Upper lobe of right lung (tissue), 1 donor: Measurements from ENCODE around the gene ARMC6. TPM values are rescaled to one million over a fixed set of nuclear protein-coding genes. Genes with fewer than 3 reads are reported as not detected.

Source experiments
- ATAC-seq: fragments of 200-7000 bp; cut with Tn5 transposase; one replicate; pipeline ENCODE4 v1.9.1; 2020; ENCODE audit warnings: mild to moderate bottlenecking, moderate library complexity
- DNase-seq: peaks from one replicate; pipeline ENCODE4 v3.0.0-alpha.2; 2020
- H3K27ac ChIP-seq: fragments of 200-600 bp; one replicate; pipeline ENCODE4 v1.8.0; 2022
- H3K27me3 ChIP-seq: fragments of 200-600 bp; one replicate; pipeline ENCODE4 v1.8.0; 2022; ENCODE audit warnings: mild to moderate bottlenecking
- H3K36me3 ChIP-seq: fragments of 200-600 bp; one replicate; pipeline ENCODE4 v1.8.0; 2022
- H3K4me1 ChIP-seq: fragments of 200-600 bp; one replicate; pipeline ENCODE4 v1.8.0; 2022
- H3K4me3 ChIP-seq: fragments of 200-600 bp; one replicate; pipeline ENCODE4 v1.8.0; 2022; ENCODE audit warnings: mild to moderate bottlenecking
- H3K9me3 ChIP-seq: fragments of 200-600 bp; one replicate; pipeline ENCODE4 v1.8.0; 2022
- intact Hi-C: fragments of 100-400 bp; cut with DNase I; formaldehyde crosslinking; loops from one replicate; pipeline ENCODE4 v1.11.0; 2022
- total RNA-seq: library from RNA; stranded (reverse); fragmentation: NEBNext Ultra II Directional; extraction: Animal tissue kit (Norgen Biotek cat#: 25700); gene quantifications from one replicate; pipeline ENCODE4 v1.2.1, GENCODE V29; 2021
- TF ChIP-seq, protein P1 (sequence below): fragments of 200-600 bp; IDR thresholded peaks from one replicate; pipeline ENCODE4 v1.8.0; 2022; ENCODE audit warnings: antibody characterized with exemption
- donor health status: DM: no; HTN: yes; CAD: no; lungs with severe emphysema.

The ARMC6 gene
- total RNA-seq, 1 donor from 2014 or later: 21.7 TPM

DNA sequence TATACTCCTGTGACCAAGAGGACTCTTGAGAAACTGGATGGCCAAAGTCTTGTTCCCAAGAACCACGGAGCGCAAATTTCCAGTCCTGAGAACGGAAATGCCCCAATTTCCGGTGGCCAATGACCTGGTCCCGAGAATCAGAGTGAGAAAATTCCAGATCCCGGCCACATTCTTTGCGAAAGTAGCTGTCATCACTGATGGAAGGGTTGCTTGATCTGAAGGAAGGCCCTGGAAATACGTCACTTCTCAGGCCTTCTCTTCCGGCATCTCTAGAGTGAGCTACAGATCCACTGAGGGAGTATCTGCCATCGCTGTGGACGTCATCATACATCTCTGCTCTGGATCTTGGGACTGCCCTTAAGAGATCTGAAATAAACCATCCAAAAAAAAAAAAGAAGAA is 7.5 kb upstream of the ARMC6 start:
- Histone ChIP-seq H3K4me3 (no peak overlapping the region), H3K27ac (no peak overlapping the region), H3K9me3 (no peaks in the 10 kb centered on the region), H3K27me3 (no peaks in the 10 kb centered on the region), H3K4me1 (peaks cover 7% of the 10 kb centered on the region), H3K36me3 (peaks cover 87% of the 10 kb centered on the region)
- TF ChIP-seq, protein P1, sequence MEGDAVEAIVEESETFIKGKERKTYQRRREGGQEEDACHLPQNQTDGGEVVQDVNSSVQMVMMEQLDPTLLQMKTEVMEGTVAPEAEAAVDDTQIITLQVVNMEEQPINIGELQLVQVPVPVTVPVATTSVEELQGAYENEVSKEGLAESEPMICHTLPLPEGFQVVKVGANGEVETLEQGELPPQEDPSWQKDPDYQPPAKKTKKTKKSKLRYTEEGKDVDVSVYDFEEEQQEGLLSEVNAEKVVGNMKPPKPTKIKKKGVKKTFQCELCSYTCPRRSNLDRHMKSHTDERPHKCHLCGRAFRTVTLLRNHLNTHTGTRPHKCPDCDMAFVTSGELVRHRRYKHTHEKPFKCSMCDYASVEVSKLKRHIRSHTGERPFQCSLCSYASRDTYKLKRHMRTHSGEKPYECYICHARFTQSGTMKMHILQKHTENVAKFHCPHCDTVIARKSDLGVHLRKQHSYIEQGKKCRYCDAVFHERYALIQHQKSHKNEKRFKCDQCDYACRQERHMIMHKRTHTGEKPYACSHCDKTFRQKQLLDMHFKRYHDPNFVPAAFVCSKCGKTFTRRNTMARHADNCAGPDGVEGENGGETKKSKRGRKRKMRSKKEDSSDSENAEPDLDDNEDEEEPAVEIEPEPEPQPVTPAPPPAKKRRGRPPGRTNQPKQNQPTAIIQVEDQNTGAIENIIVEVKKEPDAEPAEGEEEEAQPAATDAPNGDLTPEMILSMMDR: no peak
- DNase-seq: no peak
- intact Hi-C loops: no loop called here
- ATAC-seq: no peak

DNA sequence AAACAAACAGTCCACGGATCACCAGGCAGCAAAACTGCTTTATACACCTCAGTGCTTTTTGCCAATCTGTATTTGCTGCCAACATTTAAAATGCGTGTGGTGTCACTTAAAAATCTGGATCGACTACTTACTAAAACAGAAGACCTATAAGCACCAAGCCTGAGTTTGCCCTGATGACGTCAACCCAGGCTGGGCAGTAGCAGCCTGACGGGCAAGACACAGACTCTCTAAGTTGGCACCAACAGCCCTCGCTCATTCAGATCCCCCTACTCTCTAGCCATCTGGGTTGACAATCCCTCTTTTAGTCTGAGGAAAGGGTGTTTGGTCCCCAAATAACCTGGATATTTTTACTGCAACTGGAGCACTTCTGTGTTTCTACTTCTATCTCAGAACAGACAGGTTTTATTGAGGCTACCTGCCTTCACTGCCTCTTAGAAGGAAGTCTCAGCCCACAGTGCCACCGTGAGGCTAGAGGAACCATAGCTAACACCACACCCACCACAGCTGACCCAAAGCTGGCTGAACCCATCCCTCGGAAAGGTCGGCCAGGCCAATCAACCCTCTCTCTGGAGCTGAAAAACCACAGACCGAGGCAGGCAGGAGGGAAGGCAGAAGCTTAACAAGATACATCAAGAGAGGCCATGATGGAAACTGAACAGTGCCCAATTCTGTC is 7.0 kb upstream of the ARMC6 start:
- H3K4me1 ChIP-seq: peaks cover 7% of the 10 kb centered on the region
- intact Hi-C loops: no loop called here
- DNase-seq: no peak
- TF ChIP-seq, protein P1: peak; percentile 21
- no peaks in the 10 kb centered on the region for H3K9me3 ChIP-seq
- peaks cover 88% of the 10 kb centered on the region for H3K36me3 ChIP-seq
- no peak overlapping the region for H3K4me3 ChIP-seq
- H3K27ac ChIP-seq: no peak overlapping the region
- H3K27me3 ChIP-seq: no peaks in the 10 kb centered on the region
- peak; percentile 76 for ATAC-seq

DNA sequence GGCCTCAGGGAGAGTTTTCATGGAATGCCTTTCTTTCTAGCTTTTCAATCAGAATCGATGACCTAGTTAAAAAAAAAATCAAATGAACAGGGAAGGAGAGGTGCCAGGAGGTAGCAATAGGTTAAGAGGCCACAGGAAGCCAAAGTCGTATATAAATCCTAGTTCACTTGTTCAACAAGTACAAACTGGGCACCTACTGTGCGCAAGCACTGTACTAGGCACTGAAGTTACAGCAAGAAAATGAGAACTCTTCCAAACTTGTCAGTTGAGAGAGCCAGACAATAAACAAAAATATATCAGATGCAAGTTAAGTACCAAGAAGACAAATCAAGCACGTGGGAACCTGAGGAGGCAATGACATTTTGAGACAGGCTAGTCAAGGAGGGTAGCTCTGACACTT is 6.2 kb upstream of the ARMC6 start:
- Histone ChIP-seq H3K4me3 (no peak overlapping the region), H3K36me3 (peaks cover 85% of the 10 kb centered on the region), H3K4me1 (peaks cover 12% of the 10 kb centered on the region), H3K27ac (no peak overlapping the region), H3K9me3 (no peaks in the 10 kb centered on the region), H3K27me3 (no peaks in the 10 kb centered on the region)
- no peak for DNase-seq
- ATAC-seq: no peak
- TF ChIP-seq, protein P1: no peak
- intact Hi-C loops: no loop called here

DNA sequence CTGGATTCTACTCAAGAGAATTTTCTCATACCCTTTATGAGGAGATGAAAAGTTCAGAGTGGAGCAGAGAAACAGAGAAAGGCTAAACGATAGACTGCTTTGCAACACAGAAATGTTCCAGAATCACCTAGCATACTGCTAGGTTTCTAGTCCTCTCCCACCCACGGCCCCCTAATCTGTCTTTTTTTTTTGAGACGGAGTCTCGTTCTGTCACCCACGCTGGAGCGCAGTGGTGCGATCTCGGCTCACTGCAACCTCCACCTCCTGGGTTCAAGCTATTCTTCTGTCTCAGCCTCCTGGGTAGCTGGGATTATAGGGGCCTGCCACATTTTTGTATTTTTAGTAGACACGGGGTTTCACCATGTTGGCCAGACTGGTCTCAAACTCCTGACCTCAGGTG is 4.9 kb upstream of the ARMC6 start:
- ATAC-seq: no peak
- H3K36me3 ChIP-seq: peaks cover 72% of the 10 kb centered on the region

DNA sequence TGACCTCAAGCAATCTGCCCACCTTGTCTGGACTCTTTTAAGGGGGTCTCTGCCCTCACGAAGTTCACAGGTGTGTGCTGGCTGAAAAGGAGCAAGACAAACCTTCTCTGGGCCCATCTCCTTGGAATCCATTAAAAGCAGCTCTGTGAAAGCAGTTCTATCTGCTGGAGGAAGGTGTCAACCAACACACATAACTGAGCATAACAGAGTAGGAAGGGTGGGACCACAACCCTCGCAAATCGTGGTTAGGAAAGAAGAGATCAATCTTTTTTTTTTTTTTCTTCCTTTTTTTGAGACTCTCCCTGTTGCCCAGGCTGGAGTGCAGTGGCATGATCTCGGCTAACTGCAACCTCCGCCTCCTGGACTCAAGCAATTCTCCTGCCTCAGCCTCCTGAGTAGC is 1.5 kb upstream of the ARMC6 start:
- intact Hi-C loops: no loop called here
- H3K27ac ChIP-seq: no peak overlapping the region
- H3K4me3 ChIP-seq: peak overlapping the region; percentile 88
- TF ChIP-seq, protein P1: no peak
- H3K36me3 ChIP-seq: peaks cover 39% of the 10 kb centered on the region
- ATAC-seq: no peak
- no peak for DNase-seq
- no peaks in the 10 kb centered on the region for H3K27me3 ChIP-seq
- H3K9me3 ChIP-seq: no peaks in the 10 kb centered on the region
- peaks cover 18% of the 10 kb centered on the region for H3K4me1 ChIP-seq

More for the DNA sequence above, 4.9 kb upstream of the ARMC6 start:
- intact Hi-C loops: no loop called here
- peaks cover 16% of the 10 kb centered on the region for H3K4me1 ChIP-seq
- no peaks in the 10 kb centered on the region for H3K27me3 ChIP-seq
- no peak overlapping the region for H3K4me3 ChIP-seq
- TF ChIP-seq, protein P1: no peak
- no peaks in the 10 kb centered on the region for H3K9me3 ChIP-seq
- no peak for DNase-seq
- H3K27ac ChIP-seq: no peak overlapping the region
